ENCODE data around the gene SFRP5. TPM values are rescaled to one million over a fixed set of nuclear protein-coding genes. Genes with fewer than 3 reads are reported as not detected.

Gene SFRP5
- total RNA-seq, 1 donor from 2014 or later, result 6.9 TPM

DNA sequence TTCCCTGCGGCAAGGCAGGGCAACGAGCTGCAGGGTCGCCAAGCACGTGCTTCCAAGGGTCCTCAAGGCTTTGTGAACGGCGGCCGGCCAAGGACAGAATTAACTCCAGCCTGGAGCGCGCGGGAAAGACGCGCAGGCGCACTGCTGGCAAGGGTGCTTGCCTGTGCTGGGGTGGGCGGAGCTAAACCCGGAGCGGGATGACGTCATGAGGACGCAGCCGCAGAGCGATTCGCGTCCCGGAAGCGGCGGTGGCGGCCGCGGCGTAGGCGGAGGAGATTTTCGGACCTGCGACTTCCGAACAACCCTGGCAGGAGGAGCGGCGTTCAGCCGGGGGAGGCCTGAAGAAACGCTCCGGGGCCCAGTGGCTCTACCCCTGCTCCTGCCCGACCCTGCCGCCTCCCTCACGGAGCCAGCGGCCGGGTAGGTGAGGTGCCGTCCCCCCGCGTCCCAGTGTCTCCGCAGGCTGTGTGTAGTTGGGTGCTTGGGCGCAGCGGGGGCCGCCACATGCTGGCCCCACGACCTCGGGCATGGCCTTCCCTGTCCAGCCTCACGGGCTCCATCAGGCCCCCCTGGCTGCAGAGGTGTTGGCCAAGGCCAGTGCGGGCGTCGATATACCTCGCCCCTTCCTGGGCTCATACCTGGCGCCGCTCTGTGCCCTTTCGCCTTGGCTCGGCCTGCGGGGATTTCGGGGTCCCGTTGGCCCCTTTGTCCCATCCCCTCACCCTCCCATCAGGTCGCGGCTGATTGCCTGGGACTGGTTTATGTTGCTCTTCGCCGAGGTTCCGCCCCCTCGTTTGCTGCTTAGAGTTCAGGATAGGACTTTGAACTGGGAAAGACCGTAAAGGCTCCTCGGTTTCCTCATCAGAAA is 34.7 kb downstream of the SFRP5 start, which contains the start of gene ZFYVE27:
Gene ZFYVE27 (plus strand): TSS at position 227 of the 868 bp plus-strand sequence. CDS start 1,350 bp downstream, outside the sequence.
- DNase-seq, result peak; percentile 99

DNA sequence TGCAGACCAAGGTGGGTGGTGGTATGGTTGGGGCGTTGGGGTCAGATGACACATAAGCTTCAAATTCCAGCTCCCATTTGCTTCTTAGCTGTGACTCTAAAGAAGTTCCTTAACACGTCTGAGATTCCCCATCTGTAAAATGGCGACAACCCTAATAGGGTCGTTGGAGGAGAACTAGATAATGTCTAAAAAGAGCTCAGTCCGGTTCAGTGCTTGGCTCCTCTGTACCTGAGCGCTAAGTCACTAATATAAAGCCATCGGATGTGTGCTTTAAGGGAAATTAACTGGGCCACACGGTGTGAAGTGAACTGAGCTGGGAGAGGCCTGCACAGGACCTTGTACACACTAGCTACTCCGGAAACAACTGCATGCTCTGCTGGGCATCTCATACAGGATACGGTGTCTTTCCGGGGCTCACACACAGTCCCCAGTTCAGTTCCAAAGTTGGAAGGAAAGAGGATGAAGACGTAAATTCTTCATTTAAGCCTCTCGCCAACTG is 35.3 kb downstream of the SFRP5 start:
- DNase-seq, result no peak

DNA sequence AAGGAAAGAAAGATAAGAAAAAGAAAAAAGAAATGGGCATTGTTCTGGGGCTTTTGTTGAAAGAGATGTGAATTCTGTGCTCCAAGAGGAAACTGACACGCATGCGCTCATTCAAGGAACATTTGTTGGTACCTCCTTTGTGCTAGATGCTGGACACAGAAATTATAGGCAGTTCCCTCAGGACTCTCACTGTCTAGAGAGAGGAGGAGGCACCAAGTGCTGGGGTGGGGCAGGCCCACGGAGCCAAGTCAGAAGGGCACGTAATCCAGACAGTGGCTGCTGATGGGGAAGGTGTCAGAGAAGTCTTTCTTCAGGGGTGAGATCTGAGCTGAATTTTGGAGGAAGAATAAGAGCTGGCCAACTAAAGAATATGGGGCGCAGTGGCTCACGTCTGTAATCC is 37.8 kb downstream of the SFRP5 start:
- no peak for DNase-seq

DNA sequence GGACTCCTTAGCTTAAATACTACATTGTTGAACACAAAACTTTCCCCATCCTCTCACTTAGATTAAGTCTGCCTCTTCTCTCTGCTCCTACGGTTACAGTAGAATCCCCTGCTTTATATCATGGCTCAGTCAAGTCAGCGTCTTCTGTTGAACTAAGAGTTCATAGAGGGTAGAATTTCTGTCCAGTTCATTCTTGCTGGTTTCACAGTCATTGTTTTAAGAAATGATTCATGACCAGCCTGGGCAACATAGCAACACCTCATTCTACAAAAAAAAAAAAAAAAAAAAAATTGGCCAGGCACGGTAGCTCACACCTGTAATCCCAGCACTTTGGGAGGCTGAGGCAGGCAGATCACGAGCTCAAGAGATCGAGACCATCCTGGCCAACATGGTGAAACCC is 38.5 kb downstream of the SFRP5 start:
- no peak for DNase-seq

DNA sequence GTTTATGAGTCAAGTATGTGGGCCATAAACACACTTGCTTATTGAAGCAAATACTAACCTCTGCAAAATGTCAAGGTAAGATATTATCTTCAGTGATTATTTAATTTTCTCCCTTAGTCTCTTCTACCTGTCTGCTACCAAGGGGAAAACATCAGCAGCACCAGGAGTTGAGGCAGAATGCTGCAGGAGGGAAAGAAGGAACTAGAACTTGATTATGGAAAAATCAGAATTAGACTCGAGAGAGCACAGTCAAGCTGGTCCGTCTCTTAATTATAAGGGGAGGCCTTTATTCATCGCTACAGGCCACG is 39.8 kb downstream of the SFRP5 start:
- DNase-seq, result no peak

DNA sequence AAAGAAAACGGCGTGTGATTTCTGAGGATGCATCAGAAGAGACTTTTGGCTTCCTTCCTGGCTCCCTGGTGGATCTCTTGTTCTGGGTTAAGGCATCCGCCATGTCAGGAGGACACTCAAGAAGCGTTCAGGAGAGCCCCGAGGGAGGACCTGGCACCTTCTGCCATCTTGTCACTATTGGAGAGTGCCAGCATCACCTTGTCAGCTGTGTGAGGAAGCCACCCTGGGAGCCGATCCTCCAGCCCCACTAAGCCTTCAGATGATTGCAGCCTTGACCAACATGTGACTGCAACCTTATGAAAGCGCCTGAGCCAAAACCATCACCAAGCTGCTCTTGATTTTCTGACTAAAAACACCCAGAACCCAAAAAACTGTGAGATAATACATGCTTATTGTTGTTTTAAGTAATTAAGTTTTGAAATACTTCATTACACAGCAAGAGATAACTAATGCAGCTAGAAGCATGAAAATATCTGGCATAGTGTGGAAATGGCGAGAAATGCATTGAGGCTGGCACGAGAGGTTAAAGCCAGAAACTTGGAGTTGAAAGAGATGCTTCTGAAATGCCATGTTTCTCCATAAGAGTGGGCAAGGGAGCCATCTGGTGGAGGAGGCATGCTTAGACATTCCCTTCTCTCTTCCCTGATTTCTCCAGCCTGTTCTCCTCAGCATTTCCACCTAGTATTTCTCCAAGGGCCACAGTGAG is 40.3 kb downstream of the SFRP5 start:
- DNase-seq, result peak; percentile 93

DNA sequence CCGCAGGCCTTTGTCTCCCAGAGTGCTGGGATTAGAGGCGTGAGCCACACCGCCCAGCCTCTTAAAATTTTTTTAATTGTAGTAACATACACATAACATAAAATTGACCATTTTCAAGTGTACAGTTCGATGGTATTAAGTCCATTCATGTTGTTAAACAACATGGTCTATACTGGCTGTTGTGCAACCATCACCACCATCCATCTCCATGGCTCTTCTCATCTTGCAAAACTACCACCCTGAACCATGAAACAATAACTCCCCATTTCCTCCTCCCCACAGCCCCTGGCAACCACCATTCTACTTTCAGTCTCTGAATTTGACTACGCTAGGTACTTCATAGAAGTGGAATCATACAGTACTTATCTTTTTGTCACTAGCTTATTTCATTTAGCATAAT is 42.8 kb downstream of the SFRP5 start:
- DNase-seq, result no peak

DNA sequence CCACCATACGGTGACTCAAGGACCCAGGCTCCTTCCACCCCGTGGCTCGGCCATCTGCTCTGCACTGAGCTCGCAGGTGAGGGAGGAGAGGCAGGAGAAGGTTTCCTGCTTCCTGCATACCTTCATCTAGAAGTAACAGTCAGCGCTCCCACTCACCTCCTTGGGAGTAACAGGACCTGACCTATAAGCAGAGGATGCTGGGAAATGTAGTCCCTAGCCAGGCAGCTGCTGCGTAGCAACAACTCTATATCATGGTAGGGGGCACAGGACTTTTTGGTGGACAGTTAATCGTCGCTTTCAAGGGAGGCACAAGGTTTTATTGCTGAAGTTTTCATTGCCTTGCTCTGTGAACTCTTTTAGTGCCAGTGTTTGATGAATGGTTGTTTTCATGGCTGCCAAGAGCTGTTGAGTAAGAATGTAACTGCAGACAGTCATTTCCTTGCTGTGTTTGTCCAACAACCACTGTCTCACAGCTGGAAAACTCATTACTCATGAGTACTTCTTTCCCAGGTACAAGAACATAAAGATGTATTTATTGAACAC is 45.1 kb downstream of the SFRP5 start:
- peak; percentile 63 for DNase-seq

DNA sequence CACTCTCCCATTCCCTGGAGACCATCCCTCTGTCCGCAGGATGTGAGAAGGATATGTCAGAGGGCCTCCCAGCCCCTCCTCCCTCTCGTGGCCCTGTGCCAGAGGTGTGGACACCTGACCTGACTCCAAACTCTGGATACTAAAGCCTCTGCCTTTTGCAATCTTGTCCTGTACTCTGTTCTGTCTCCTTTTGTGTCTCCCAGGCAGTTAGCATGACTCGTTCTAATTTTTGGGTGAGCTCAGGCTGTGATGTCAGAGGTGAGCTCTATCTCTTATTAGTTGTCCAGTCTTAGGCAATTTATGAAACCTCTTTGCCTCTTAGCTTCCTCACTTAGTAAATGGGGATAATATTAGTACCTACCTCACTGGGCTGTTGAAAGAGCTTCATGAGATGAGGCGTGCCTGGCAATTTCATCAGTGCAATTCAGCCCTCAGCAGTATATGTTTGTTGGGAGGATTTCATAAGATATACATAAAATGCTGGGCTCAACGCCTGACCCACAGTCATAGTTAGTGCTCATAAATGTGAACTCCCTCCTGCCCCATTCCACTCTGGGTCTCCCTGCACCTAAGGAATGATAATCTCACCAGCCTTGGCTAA is 47.4 kb downstream of the SFRP5 start:
- DNase-seq, result no peak

DNA sequence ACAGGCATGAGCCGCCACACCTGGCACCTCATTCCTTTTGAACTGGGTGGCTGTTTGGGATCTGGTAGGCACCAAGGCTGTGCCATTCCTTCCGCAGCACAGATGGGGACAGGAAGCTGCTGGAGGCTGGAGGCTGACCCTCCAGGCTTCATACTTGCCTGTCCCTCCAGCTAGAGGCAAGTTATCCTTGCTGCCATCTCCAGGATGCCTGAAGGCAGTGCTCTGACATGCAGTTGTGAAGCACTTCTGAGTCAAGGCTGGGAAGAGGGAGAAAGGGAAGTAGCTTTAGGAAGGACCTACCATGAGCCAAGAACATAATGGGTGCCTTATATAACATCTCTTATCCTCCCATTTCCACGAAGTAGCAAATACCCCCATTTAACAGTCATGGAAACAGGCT is 48.8 kb downstream of the SFRP5 start:
- no peak for DNase-seq

DNA sequence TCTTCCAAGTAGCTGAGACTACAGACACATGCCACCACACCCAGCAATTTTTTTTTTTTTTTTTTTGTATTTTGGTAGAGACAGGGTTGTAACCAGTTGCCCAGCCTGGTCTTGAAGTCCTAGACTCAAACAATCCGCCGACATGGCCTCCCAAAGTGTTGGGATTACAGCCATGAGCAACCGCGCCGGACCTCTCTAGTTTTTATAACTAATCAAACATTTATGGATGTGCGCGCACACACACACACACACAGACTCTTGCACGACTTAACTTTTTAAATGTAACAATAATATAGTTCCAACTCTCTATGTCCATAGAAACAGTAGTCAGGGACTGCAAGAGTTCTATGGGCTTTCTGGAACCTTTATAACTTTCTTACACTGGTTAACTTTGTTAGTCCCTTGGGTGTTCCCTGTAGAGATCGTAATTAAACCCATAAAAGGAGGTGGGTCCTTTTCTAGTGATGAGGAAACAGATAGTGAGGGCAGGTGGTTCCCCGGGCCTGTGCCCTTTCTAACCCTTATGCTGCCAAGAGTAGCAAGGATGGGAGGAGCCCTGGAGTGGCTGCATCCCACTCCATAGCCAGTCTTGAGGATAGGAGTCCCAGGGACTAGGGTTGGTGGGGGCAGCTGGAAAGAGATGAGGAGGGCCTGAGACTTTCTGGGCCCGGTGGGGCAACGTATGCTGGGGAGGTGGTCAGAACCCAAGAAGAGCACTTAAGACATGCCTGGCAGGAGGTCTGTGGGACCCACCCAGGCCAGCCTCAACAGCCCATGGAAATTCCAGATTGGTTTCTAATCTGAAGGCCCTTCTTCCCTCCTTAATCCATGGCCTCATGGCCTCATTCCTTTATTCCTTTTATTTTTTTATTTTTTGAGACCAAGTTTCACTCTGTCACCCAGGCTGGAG is 49.7 kb downstream of the SFRP5 start:
- DNase-seq, result no peak

DNA sequence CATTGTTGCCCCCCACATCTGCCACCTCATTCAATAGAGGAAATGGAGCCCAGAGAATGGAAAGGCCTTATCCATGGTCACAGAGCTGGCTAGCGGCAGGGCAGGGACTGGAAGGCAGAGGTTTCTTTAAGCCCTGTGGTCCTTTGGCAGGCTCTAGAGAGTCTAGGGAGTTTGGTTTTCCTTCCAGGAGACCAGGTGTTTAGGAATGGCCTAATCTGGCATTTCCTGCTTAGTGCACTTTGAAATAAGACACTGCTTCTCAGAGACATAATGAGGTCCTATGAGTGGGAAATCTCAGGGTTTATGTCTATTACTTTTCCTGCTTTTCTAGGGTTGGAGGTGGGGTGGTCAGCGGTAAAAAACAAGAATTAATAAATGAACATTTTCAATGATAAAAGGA is 52.2 kb downstream of the SFRP5 start:
- DNase-seq, result peak; percentile 55

DNA sequence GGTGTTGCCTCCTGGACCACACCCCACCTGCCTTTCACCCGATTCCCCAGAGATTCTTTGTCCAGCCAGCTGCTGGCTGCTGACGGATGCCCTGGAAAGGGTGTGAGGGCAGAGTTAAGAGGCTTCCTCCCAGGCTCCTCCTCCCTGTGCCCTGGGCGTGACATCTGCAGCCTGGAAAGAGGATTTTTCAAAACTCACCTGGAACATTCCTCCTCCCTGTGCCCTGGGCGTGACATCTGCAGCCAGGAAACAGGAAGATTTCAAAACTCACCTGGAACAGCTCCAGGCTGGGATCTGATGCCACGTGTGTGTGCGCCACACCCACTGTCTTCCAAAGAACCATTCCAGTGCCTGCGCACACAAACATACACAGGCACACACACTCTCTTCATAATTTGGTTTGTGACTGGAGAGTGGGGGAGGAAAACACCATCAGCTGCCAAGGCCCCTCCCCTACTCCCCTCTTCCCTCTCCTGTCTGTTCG is 53.1 kb downstream of the SFRP5 start:
- DNase-seq, result peak; percentile 84

DNA sequence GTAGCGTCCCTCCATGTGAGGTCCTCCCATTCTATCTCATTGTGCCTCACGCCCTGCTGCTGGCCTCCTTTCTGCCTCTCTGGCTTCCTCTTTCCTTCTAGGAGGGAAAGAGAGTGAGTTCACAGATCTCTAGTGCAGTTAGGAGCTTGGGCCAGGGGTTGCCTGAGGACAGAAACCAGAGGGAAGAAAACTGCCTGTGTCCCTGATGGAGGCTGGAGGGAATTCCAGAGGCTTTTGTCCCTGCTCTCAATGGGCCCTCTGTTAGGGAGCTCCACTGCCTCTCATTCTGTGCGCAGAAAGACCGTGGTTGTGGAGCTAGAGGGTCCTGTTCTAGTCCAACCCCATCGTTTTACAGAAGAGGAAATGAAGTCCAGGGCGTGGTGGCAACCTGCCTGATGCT is 53.6 kb downstream of the SFRP5 start:
- peak; percentile 61 for DNase-seq

DNA sequence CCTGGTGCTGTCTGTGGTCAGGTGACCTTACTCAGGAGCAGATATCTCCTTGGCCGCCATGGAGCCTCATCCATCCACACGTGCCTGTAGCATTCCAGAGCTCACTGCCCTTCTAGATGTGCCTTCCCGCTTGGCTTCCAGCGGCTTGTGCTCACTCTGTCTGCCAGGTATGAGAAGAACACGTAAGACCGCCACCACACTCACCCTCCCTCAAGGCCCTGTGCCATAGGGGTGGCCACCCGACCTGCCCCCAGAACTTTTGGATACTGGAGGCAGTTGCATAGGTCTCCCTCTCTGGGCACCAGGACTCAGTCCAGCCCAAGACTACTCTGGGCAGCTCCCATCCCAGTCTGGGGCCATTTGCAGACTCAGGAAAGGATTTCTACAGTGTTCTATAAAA is 54.2 kb downstream of the SFRP5 start:
- no peak for DNase-seq

Other genes with a start within 250 kb of the SFRP5 start
- 29.7 TPM for gene ANKRD2, start 199.2 kb downstream of the SFRP5 start, total RNA-seq
- 7.3 TPM for gene HOGA1, start 187.6 kb downstream of the SFRP5 start, total RNA-seq
- 0.82 TPM for gene C10orf62, start 182.3 kb downstream of the SFRP5 start, total RNA-seq
- gene MORN4, start 138.5 kb downstream of the SFRP5 start, total RNA-seq, result 5.6 TPM
- 8.2 TPM for gene PI4K2A, start 131.3 kb downstream of the SFRP5 start, total RNA-seq
- gene AVPI1, start 84.8 kb downstream of the SFRP5 start, total RNA-seq, result 12.6 TPM
- gene MARVELD1, start 58.3 kb downstream of the SFRP5 start, total RNA-seq, result 24.8 TPM
- gene ZFYVE27, start 34.9 kb downstream of the SFRP5 start, total RNA-seq, result 18.1 TPM
- 0.10 TPM for gene GOLGA7B, start 77.8 kb upstream of the SFRP5 start, total RNA-seq

Data from tongue (tissue), 2 donors.